GM12891 (cell line): ENCODE data around the gene KRR1.

Experiments used
- PAX5 ChIP-seq: IDR thresholded peaks from 2 replicates; pipeline ENCODE4 v1.6.1; 2011; ENCODE audit warnings: low read length, moderate library complexity, mild to moderate bottlenecking; ENCODE audit not compliant: insufficient read depth, severe bottlenecking
- POLR2A ChIP-seq: IDR thresholded peaks from 2 replicates; pipeline ENCODE4 v1.6.1; 2011; ENCODE audit warnings: low read depth, low read length, control low read depth
- POLR2AphosphoS5 ChIP-seq: IDR thresholded peaks from 2 replicates; pipeline ENCODE4 v1.6.1; 2011; ENCODE audit warnings: low read depth, low read length, control low read depth
- POU2F2 ChIP-seq: IDR thresholded peaks from 2 replicates; pipeline ENCODE4 v1.6.1; 2011; ENCODE audit warnings: low read depth, mild to moderate bottlenecking, control low read depth, low read length, moderate library complexity
- SPI1 ChIP-seq: IDR thresholded peaks from 2 replicates; pipeline ENCODE4 v1.6.1; 2011; ENCODE audit warnings: low read depth, low read length, control low read depth
- TAF1 ChIP-seq: IDR thresholded peaks from 2 replicates; pipeline ENCODE4 v1.6.1; 2011; ENCODE audit warnings: low read depth, low read length, control low read depth

DNA sequence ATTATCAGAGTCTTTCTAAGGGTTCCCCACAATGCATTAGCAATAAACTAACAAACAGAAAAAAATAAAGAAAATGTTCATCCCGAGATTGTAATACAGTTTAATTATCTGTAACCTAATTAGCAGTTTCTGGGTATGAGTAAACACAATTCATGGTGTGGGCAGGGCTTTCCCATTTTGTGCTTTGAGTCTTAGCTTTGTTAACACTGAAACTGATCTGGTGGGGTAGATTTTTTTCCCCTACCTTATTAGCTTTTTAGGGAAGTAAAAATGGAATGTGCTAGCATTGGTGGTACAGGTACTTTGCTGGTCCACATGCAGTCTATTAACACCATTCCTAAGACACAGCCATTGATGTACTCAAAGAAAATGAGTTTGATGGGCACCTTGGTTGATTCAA lies 18.4 kb upstream of the KRR1 start:
- no peak for TF ChIP-seq SPI1
- TF ChIP-seq TAF1: no peak
- TF ChIP-seq POLR2A: no peak
- TF ChIP-seq POLR2AphosphoS5: no peak
- TF ChIP-seq PAX5: no peak
- TF ChIP-seq POU2F2: no peak
